NCI-H2196 (cell line): ENCODE data around the gene NXPH3.
A peak's percentile ranks its signal among the peaks of the same experiment; 100 is the strongest.
"Not testable (repeated sequence)": the region's sequence is repeated elsewhere in the genome, so short reads cannot be mapped to it uniquely, and the experiment has no call there.

Source experiments
- DNase-seq: peaks from one replicate; lab custom pipeline; 2025; ENCODE audit not compliant: unreplicated experiment; lab: John Stamatoyannopoulos, UW

The NXPH3 gene

GRCh38 chr17:49575679-49576087, at the start of gene NXPH3:
Gene NXPH3, plus strand, starts transcription at chr17:49575871. Its CDS starts 349 bp downstream, at chr17:49576220.
- peak; percentile 83 for DNase-seq

- DNase-seq, result no peak
Observed at GRCh38 chr17:49527927-49528651, 47.6 kb upstream of the NXPH3 start.

- DNase-seq, result no peak
Observed at GRCh38 chr17:49528966-49529365, 46.7 kb upstream of the NXPH3 start.

GRCh38 chr17:49530118-49530517, 45.6 kb upstream of the NXPH3 start:
- DNase-seq, result no peak

- DNase-seq, result no peak
Observed at GRCh38 chr17:49543860-49544259, 31.8 kb upstream of the NXPH3 start.

GRCh38 chr17:49545007-49545660, 30.5 kb upstream of the NXPH3 start:
- DNase-seq, result no peak

- DNase-seq, result no peak
Observed at GRCh38 chr17:49545806-49546545, 29.7 kb upstream of the NXPH3 start.

GRCh38 chr17:49546546-49547535, 28.8 kb upstream of the NXPH3 start:
- DNase-seq, result no peak

GRCh38 chr17:49547566-49547965, 28.1 kb upstream of the NXPH3 start:
- no peak for DNase-seq

- no peak for DNase-seq
Observed at GRCh38 chr17:49548051-49548505, 27.6 kb upstream of the NXPH3 start.

- DNase-seq, result peak; percentile 75
Observed at GRCh38 chr17:49548506-49549310, 27.0 kb upstream of the NXPH3 start.

GRCh38 chr17:49549311-49549605, 26.4 kb upstream of the NXPH3 start:
- DNase-seq, result no peak

GRCh38 chr17:49549691-49550678, 25.7 kb upstream of the NXPH3 start:
- DNase-seq, result no peak

- not testable (repeated sequence) for DNase-seq
Observed at GRCh38 chr17:49550764-49551163, 24.9 kb upstream of the NXPH3 start.

- no peak for DNase-seq
Observed at GRCh38 chr17:49551221-49552069, 24.2 kb upstream of the NXPH3 start.

- no peak for DNase-seq
Observed at GRCh38 chr17:49552070-49552751, 23.5 kb upstream of the NXPH3 start.

- no peak for DNase-seq
Observed at GRCh38 chr17:49553676-49554335, 21.9 kb upstream of the NXPH3 start.
